Activated naive CD8-positive, alpha-beta T cell treated with anti-CD3 and anti-CD28 coated beads, Interleukin-2, amount 10 ng/mL, durations not matched to agents 7 days and 5 days (primary cell): ENCODE measurements around the gene RFPL3. TPM values are rescaled to one million over a fixed set of nuclear protein-coding genes. Genes with fewer than 3 reads are reported as not detected.
"Not testable (repeated sequence)": the region's sequence is repeated elsewhere in the genome, so short reads cannot be mapped to it uniquely, and the experiment has no call there.

ENCODE experiments used
- ATAC-seq: fragments of 150-1000 bp; cut with Tn5 transposase; one replicate; pipeline ENCODE4 v1.10.0; 2021; ENCODE audit warnings: low read depth, moderate library complexity
- POLR2A ChIA-PET: fragments of 350-600 bp; sonication (Branson Sonifier 250); formaldehyde crosslinking; loops from one replicate; lab custom pipeline; 2021; ENCODE audit warnings: antibody characterized with exemption; lab: Charles Lee
- DNase-seq: peaks from one replicate; pipeline ENCODE4 v3.0.0; 2021
- H3K27ac Mint-ChIP-seq: one replicate; pipeline ENCODE4 v1.8.0; 2022; ENCODE audit warnings: mild to moderate bottlenecking, mixed read lengths
- H3K27me3 Mint-ChIP-seq: one replicate; pipeline ENCODE4 v1.8.0; 2022; ENCODE audit warnings: mild to moderate bottlenecking, moderate library complexity, mixed read lengths
- H3K36me3 Mint-ChIP-seq: one replicate; pipeline ENCODE4 v1.8.0; 2021; ENCODE audit warnings: mild to moderate bottlenecking, mixed read lengths
- H3K4me1 Mint-ChIP-seq: one replicate; pipeline ENCODE4 v1.8.0; 2021; ENCODE audit warnings: mixed read lengths
- H3K4me3 Mint-ChIP-seq: one replicate; pipeline ENCODE4 v1.8.0; 2022; ENCODE audit warnings: mild to moderate bottlenecking, moderate library complexity, mixed read lengths
- H3K9me3 Mint-ChIP-seq: one replicate; pipeline ENCODE4 v1.8.0; 2021; ENCODE audit warnings: mixed read lengths
- total RNA-seq, 2 experiments: library from RNA; stranded (reverse); gene quantifications; one replicate each; pipeline ENCODE4 v1.2.3, GENCODE V29; 2021

The RFPL3 gene
- total RNA-seq, 2 experiments from 2014 or later, result not detected

DNA sequence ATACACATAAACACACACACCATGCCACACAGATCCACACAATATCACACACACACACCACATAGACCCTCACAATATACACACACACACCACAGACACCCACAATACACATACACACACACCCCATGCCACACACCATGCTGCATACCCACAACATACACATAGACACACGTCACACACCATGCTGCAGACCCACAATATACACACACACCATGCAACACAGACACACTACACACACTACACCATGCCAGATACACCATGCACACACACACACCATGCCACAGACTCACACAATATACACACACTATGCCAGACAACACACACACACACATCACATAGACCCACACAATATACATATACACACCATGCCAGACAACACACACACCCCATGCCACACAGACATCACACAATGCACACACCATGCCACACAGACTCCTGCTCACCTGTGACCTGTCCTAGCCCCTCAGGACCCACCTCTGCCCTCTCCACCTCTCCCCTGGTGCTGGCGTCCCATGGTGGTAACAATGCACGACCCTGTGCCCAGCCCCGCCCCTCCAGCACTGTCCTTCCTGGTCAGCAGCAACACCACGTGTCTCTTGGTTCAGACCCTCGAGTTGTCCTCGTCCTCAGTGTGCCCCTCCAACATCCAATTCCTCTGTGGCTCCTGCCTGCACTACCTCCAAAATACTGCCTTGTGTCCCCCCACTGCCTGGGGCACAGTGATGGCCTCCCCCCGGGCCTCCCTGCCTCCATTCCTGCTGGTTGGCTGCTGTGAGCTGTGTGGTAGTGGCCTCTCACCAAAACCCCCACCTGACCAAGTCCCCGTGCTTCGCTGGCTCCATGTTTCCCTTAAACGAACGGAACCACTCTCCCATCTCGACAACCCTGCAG is 23.7 kb upstream of the RFPL3 start:
- Mint-ChIP-seq H3K9me3 (no peaks in the 10 kb centered on the region), H3K27me3 (peaks cover 6% of the 10 kb centered on the region), H3K36me3 (no peaks in the 10 kb centered on the region), H3K4me3 (no peak overlapping the region), H3K27ac (no peak overlapping the region), H3K4me1 (peaks cover 3% of the 10 kb centered on the region)
- no peak for DNase-seq
- POLR2A ChIA-PET, result no interaction called here
- ATAC-seq, result no peak

DNA sequence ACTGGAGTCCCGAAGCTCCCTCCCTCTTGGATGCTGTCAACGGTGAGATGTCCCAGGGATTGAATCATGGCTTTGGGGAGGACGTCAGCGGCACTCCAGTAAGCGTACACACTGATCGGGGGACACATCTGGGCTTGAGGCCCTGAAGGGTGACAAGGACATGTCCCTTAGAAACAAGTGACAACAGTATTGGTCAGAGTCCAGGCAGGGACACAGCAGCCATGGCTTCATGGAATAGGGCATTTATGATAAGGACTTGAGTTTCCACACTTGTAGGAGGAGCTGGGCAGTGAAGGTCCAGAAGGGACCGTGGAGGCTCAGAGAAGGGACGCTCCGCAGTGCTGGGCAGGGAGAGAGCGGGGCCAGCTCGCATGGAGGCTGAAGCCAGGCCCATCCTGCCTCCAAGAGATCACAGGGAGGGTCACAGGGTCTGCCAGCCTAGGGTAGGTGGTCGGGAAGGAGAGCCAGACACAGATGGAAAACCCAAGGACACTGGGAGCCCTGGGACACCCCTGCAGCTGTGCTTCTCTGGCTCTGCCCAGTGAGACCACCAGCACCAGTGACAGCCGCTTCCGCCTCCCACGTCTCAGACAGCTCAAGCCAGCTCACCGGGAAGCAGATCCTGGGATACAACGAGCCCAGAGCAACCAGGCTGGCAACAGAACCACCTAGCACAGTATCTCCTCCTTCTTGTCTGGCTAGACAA is 22.9 kb upstream of the RFPL3 start:
- Mint-ChIP-seq H3K4me3 (no peak overlapping the region), H3K4me1 (peaks cover 3% of the 10 kb centered on the region), H3K27me3 (peaks cover 9% of the 10 kb centered on the region), H3K27ac (no peak overlapping the region), H3K9me3 (no peaks in the 10 kb centered on the region), H3K36me3 (no peaks in the 10 kb centered on the region)
- DNase-seq (no peak), ATAC-seq (no peak)
- POLR2A ChIA-PET, result no interaction called here

DNA sequence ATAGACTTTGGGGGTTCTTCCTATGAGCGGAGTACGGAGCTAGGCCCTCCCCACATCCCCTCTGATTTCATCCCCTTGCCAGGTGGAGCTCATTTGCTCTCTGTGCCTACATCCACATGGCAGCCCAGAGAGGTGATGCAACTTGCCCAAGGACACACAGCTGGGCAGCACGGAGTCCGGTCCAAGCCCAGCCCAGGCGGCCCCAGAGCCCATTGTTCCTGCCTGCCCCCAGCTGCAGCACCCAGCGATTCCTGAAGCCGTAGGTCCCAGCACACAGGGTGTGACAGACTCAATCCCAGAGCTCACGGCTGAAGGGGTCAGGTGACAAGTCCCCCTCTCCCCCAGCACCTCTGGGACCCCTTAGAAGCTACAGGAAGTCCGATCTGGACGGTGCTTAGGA is 22.2 kb upstream of the RFPL3 start:
- DNase-seq (no peak), ATAC-seq (no peak)
- POLR2A ChIA-PET, result no interaction called here
- H3K27me3 Mint-ChIP-seq, result peaks cover 11% of the 10 kb centered on the region
- no peaks in the 10 kb centered on the region for H3K36me3 Mint-ChIP-seq
- peaks cover 3% of the 10 kb centered on the region for H3K4me1 Mint-ChIP-seq
- no peaks in the 10 kb centered on the region for H3K9me3 Mint-ChIP-seq
- no peak overlapping the region for H3K4me3 Mint-ChIP-seq
- no peak overlapping the region for H3K27ac Mint-ChIP-seq

DNA sequence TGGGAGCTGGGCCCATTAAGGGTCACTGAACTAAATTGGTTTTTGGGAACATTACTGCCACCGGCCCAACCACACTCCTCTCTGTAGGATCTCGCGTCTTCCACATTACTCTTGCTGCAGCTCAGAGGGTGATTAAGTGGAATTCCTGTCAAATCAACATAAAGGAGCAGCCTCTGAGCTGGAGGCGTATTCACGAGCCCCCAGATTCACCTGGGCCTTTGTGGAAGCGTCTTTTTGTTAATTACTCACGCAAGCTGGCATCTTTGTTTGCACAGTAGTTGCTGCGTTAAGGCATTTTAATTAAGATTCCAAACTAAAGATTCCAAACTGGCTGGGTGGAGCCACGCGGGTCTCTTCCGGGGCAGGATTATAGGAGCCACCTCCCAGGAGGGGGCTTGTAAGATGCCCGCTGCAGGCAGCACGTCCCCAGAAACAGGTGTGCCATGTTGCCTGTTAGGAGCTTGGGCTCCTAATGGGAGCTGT is 21.5 kb upstream of the RFPL3 start:
- no peaks in the 10 kb centered on the region for H3K36me3 Mint-ChIP-seq
- H3K4me1 Mint-ChIP-seq, result peaks cover 3% of the 10 kb centered on the region
- H3K27ac Mint-ChIP-seq, result no peak overlapping the region
- H3K4me3 Mint-ChIP-seq, result no peak overlapping the region
- H3K9me3 Mint-ChIP-seq, result no peaks in the 10 kb centered on the region
- DNase-seq (no peak), ATAC-seq (no peak)
- POLR2A ChIA-PET, result no interaction called here
- H3K27me3 Mint-ChIP-seq, result peaks cover 15% of the 10 kb centered on the region

DNA sequence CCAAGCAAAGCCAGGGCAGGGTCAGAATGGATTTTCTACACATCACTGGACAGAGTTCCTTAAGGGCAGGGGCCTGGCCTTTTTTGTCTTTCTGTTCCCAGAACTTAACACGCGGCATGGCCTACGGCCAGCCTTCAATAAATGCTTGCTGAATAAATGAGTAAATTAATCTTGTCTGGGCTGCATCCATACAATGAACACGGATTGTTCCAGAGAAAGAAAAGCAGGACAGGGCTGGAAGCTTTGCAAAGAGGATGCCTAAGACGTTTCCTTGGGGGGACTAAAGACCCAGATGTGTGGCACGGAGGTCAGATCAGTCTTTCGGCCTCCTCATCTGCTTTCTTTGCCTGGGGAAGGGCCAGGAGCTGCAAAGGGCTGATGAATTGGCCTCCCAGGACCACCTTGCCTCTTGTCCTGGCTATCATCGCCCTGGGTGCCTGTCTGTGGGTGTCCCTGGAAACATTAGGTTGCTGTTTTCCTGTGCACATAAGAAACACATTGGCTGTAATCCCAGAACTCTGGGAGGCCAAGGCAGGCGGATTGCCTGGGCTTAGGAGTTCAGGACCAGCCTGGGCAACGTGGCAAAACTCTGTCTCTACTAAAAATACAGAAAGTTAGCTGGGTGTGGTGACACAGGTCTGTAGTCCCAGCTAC is 20.8 kb upstream of the RFPL3 start:
- H3K4me1 Mint-ChIP-seq, result peaks cover 3% of the 10 kb centered on the region
- POLR2A ChIA-PET, result no interaction called here
- no peak overlapping the region for H3K4me3 Mint-ChIP-seq
- no peaks in the 10 kb centered on the region for H3K9me3 Mint-ChIP-seq
- DNase-seq (no peak), ATAC-seq (no peak)
- no peaks in the 10 kb centered on the region for H3K36me3 Mint-ChIP-seq
- H3K27ac Mint-ChIP-seq, result no peak overlapping the region
- peaks cover 18% of the 10 kb centered on the region for H3K27me3 Mint-ChIP-seq

DNA sequence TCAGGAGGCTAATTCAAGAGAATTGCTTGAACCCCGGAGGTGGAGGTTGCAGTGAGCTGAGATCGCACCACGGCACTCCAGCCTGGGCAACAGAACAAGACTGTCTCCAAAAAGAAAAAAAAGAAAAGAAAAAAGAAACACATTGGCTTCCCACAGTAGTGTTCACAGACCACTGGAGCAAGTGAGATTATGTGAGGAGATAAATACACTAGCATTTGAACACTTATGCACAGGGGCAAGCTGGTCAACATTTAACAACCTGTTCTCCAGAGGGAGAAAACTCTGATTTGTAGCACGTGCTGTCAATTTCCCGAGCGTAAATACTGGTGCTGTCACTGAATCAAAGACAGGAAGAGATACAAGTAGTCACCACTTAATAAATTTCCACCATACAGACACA is 20.2 kb upstream of the RFPL3 start:
- H3K4me3 Mint-ChIP-seq, POLR2A ChIA-PET, H3K36me3 Mint-ChIP-seq, H3K4me1 Mint-ChIP-seq, DNase-seq, H3K27ac Mint-ChIP-seq, ATAC-seq, H3K9me3 Mint-ChIP-seq: not testable (repeated sequence)
- H3K27me3 Mint-ChIP-seq, result peaks cover 22% of the 10 kb centered on the region

DNA sequence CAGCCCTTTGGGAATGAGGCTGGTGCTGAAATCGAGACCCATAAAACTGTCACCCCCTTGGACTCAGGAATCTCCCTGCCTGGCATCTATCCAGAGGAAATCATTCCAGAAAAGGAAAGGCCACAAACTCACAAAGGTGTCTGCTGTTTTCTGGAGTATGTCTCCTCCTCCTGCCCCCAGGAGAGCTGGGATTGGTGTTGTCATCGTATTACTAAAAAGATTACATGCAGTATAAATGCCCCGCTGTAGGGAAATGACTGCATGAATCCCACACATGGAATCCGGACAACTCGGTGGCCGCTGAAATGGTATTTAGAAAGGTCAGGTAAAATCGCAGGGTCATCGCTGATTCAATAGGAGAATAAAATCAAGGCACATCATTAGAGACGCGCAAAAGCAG is 18.9 kb upstream of the RFPL3 start:
- no peaks in the 10 kb centered on the region for H3K9me3 Mint-ChIP-seq

DNA sequence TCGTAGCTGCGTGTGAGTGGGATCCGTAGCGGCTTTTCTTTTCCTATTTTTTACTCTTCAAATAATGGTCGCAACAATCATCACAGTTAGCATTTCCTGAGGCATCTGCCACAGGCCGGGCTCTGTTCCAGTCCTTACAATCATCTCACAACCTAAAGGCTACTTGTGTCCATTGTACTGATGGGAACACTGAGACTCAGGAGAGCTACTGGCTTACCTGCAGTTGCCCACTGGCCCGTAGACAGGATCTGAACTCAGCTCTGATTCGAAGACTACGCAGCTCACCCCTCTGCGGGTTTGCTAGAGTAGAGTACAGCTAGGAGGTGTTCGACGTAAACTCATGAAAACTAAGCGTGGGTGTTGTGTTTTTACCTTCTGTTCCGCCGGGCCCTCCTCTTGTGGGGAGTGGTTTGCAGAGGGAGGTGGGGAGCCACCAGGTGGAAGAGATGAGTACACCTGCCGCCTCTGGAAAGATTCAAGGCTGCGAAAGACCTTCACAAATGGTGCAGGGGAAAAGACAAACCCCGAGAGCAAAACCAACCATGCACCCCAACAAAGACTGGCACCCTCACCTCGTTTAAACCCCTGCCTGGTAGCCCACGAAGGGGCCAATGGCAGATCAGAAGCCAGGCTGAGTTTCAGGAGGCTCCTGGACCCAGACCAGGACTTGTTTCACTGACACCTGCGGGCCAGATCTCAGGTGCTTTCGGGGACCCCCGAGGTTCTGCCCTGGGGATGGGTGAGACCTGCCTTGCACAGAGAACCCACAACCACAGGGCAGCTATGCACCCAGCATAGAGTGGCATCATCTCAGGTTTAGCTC is 18.3 kb upstream of the RFPL3 start:
- no peak for DNase-seq
- Mint-ChIP-seq H3K27ac (no peak overlapping the region), H3K9me3 (no peaks in the 10 kb centered on the region), H3K36me3 (no peaks in the 10 kb centered on the region), H3K4me1 (peaks cover 5% of the 10 kb centered on the region), H3K27me3 (peaks cover 31% of the 10 kb centered on the region), H3K4me3 (no peak overlapping the region)
- ATAC-seq, result no peak
- POLR2A ChIA-PET, result no interaction called here

More for the DNA sequence above, 18.9 kb upstream of the RFPL3 start:
- no peak overlapping the region for H3K4me3 Mint-ChIP-seq
- ATAC-seq (no peak), DNase-seq (no peak)
- H3K27me3 Mint-ChIP-seq, result peaks cover 31% of the 10 kb centered on the region
- POLR2A ChIA-PET, result no interaction called here
- peaks cover 4% of the 10 kb centered on the region for H3K4me1 Mint-ChIP-seq
- no peak overlapping the region for H3K27ac Mint-ChIP-seq
- no peaks in the 10 kb centered on the region for H3K36me3 Mint-ChIP-seq

DNA sequence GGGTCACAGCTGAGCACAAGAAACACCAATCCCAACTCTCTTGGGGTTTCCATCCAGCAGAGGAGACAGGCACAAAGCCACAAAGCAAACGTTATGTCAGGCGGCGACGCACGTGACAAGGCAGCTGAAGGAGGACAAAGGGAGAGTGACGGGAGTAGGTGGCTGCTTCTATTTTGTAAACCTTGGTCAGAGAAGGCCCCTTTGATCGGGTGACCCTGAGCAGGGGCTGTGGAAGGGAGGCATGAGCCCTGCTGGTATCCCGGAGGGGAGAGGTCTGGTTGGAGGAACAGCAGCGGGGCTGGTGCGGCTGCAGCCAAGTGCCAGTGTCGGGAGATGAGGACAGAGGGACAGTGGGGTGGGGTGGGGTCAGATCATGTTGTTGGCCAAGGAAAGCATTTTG is 17.3 kb upstream of the RFPL3 start:
- H3K27ac Mint-ChIP-seq, result no peak overlapping the region
- H3K4me1 Mint-ChIP-seq, result peaks cover 5% of the 10 kb centered on the region
- H3K9me3 Mint-ChIP-seq, result no peaks in the 10 kb centered on the region
- POLR2A ChIA-PET, result no interaction called here
- H3K36me3 Mint-ChIP-seq, result no peaks in the 10 kb centered on the region
- no peak overlapping the region for H3K4me3 Mint-ChIP-seq
- H3K27me3 Mint-ChIP-seq, result peaks cover 37% of the 10 kb centered on the region
- no peak for ATAC-seq
- no peak for DNase-seq

DNA sequence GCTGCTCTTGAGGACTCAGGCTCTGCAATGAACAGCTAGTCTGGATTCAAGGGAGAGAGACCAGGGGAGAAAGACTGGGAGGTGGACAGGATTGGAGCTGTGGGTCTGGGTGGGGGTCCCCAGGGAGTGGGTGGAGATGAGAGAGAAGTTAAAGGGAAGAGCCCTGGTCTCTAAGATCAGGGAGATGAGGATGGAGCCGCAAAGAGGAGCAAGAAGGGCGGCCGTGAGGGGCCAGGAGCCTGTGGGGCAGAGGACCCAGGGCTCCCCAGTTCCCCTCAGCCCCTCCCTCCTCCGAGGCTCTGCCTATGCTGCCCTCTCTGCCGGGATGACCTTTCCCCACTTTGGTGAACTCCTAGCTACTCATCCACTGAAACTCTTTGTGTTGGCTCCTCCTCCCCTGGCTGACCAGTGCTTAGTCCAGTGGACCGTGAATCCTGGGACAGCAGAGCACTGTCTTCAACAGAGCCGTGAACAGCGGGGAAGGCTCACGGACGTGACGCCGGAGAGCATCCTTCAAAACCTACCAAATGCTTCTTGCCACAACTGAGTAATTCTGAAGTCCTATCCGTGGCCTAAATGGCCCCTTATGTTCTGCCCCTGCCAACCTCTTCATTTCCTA is 16.4 kb upstream of the RFPL3 start:
- DNase-seq (no peak), ATAC-seq (no peak)
- POLR2A ChIA-PET, result no interaction called here
- Mint-ChIP-seq H3K9me3 (no peaks in the 10 kb centered on the region), H3K4me3 (no peak overlapping the region), H3K27me3 (peaks cover 46% of the 10 kb centered on the region), H3K27ac (no peak overlapping the region), H3K36me3 (no peaks in the 10 kb centered on the region), H3K4me1 (peaks cover 5% of the 10 kb centered on the region)

DNA sequence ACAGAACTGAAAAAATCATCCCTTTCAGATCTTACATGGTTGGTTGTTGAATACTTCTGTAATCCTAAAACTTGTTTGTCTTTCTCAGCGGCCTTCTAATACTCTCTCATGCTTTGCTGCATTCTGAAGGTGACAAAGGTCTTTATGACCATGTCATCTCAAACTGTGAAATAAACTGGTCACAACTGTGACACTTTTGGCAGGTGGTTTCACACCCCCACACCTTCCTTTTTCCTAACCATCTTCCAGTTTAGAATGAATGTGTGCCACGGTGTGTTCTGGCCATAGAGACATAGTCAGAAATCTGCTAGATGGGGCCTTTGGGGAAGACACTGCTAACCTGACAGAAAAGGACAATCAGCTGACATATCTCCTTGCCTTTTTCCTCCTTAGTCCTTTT is 14.7 kb upstream of the RFPL3 start:
- Mint-ChIP-seq H3K27me3 (peaks cover 45% of the 10 kb centered on the region), H3K4me1 (peaks cover 4% of the 10 kb centered on the region), H3K4me3 (no peak overlapping the region), H3K9me3 (no peaks in the 10 kb centered on the region), H3K36me3 (no peaks in the 10 kb centered on the region), H3K27ac (no peak overlapping the region)
- DNase-seq (no peak), ATAC-seq (no peak)
- POLR2A ChIA-PET, result no interaction called here

DNA sequence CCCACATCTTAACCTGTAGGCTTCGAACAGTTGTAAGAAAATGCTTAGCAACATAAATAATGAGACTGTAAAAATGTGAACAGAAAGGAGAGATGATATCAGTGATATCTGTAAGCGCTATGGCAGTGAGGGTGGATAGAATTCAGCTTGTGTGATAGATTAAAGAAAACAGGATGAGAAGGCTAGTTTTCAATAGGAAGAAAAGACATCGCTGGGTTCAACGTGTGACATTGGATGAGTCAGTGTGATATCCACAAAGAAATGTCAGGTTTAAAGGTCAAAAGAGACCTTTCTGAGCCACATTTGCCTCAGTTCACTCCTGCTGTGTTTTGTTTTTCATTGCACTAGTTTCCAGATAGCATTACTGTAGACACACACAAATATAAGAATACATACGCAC is 13.7 kb upstream of the RFPL3 start:
- no peak for DNase-seq
- H3K4me3 Mint-ChIP-seq, result no peak overlapping the region
- H3K36me3 Mint-ChIP-seq, result no peaks in the 10 kb centered on the region
- ATAC-seq, result no peak
- no peaks in the 10 kb centered on the region for H3K9me3 Mint-ChIP-seq
- H3K4me1 Mint-ChIP-seq, result peaks cover 2% of the 10 kb centered on the region
- POLR2A ChIA-PET, result no interaction called here
- H3K27ac Mint-ChIP-seq, result no peak overlapping the region
- peaks cover 44% of the 10 kb centered on the region for H3K27me3 Mint-ChIP-seq
